HEK293 (cell line): ENCODE data around the gene FREM1.

Source experiments
- CTCF ChIP-seq: fragments of 450-650 bp; formaldehyde crosslinking; IDR thresholded peaks from 2 replicates; pipeline ENCODE4 v1.5.1; 2016; ENCODE audit warnings: missing biosample characterization, missing genetic modification characterization
- HOXA7 ChIP-seq: sonication (generic); formaldehyde crosslinking; IDR thresholded peaks from 2 replicates; pipeline ENCODE4 v1.8.1; 2022; ENCODE audit warnings: missing genetic modification reagents, borderline replicate concordance
- REST ChIP-seq: fragments of 450-650 bp; formaldehyde crosslinking; IDR thresholded peaks from 2 replicates; pipeline ENCODE4 v1.5.1; 2016; ENCODE audit warnings: missing biosample characterization, missing genetic modification characterization

- TF ChIP-seq REST (tag by site-specific recombination) (no peak), CTCF (tag by site-specific recombination) (no peak), HOXA7 (no peak)
Observed at GRCh38 chr9:14895806-14896205, 14.4 kb downstream of the FREM1 start.
